Osteoblast (primary cell): Measurements from ENCODE around the gene ZRANB3. TPM values are rescaled to one million over a fixed set of nuclear protein-coding genes. Genes with fewer than 3 reads are reported as not detected.

Experiments used
- DNase-seq: peaks from one replicate; pipeline ENCODE4 v3.0.0; 2011; ENCODE audit warnings: low spot score, mixed read lengths; ENCODE audit not compliant: insufficient read length; ENCODE audit errors: missing footprints
- H2AFZ ChIP-seq: 2 replicates; pipeline ENCODE4 v1.6.0; 2011; ENCODE audit warnings: mild to moderate bottlenecking, low read length
- H3K27ac ChIP-seq: 2 replicates; pipeline ENCODE4 v1.5.1; 2011; ENCODE audit warnings: mild to moderate bottlenecking, low read depth, low read length, moderate library complexity
- H3K27me3 ChIP-seq: 2 replicates; pipeline ENCODE4 v1.6.0; 2012; ENCODE audit warnings: mild to moderate bottlenecking, control low read depth, inconsistent platforms, low read length, moderate library complexity; ENCODE audit not compliant: insufficient read depth
- H3K36me3 ChIP-seq: 2 replicates; pipeline ENCODE4 v1.5.1; 2011; ENCODE audit warnings: mild to moderate bottlenecking, low read length, control low read depth, moderate library complexity; ENCODE audit not compliant: insufficient read depth
- H3K4me1 ChIP-seq: 2 replicates; pipeline ENCODE4 v1.5.1; 2011; ENCODE audit warnings: mild to moderate bottlenecking, low read length, control low read depth, moderate library complexity; ENCODE audit not compliant: insufficient read depth
- H3K4me2 ChIP-seq: 2 replicates; pipeline ENCODE4 v1.6.0; 2011; ENCODE audit warnings: mild to moderate bottlenecking, low read length; ENCODE audit not compliant: insufficient read depth
- H3K4me3 ChIP-seq: fragments of 200-600 bp; sonication (generic); 3 replicates; pipeline ENCODE4 v1.5.1; 2012; ENCODE audit warnings: mild to moderate bottlenecking, low read length, inconsistent platforms; ENCODE audit not compliant: insufficient read depth
- H3K79me2 ChIP-seq: 2 replicates; pipeline ENCODE4 v1.6.0; 2012; ENCODE audit warnings: mild to moderate bottlenecking, low read length, control low read depth, inconsistent platforms; ENCODE audit not compliant: insufficient read depth
- H3K9me3 ChIP-seq: 2 replicates; pipeline ENCODE4 v1.5.1; 2011; ENCODE audit warnings: low read depth, low read length, control low read depth
- H4K20me1 ChIP-seq: 2 replicates; pipeline ENCODE4 v1.6.0; 2012; ENCODE audit warnings: mild to moderate bottlenecking, low read length, control low read depth; ENCODE audit not compliant: insufficient read depth
- total RNA-seq: library from RNA; depleted of rRNA; stranded (reverse); fragments of >200 nt; gene quantifications from 2 replicates; pipeline ENCODE4 v1.2.3, GENCODE V29; 2012
- TF ChIP-seq, protein P1 (sequence below): IDR thresholded peaks from 2 replicates; pipeline ENCODE4 v1.5.1; 2011; ENCODE audit warnings: mild to moderate bottlenecking, low read depth, low read length, moderate library complexity; ENCODE audit errors: extremely low read depth

Gene ZRANB3
- total RNA-seq, 1 donor, result 9.0 TPM

- H3K79me2 ChIP-seq, result peaks cover 27% of the 10 kb centered on the region
- H3K4me3 ChIP-seq, result no peak overlapping the region
- H3K9me3 ChIP-seq, result no peaks in the 10 kb centered on the region
- H3K27me3 ChIP-seq, result no peaks in the 10 kb centered on the region
- peaks cover 6% of the 10 kb centered on the region for H3K4me1 ChIP-seq
- H2AFZ ChIP-seq, result no peak overlapping the region
- peaks cover 16% of the 10 kb centered on the region for H4K20me1 ChIP-seq
- no peak overlapping the region for H3K4me2 ChIP-seq
- no peak overlapping the region for H3K27ac ChIP-seq
- H3K36me3 ChIP-seq, result peaks cover 41% of the 10 kb centered on the region
- TF ChIP-seq, protein P1, sequence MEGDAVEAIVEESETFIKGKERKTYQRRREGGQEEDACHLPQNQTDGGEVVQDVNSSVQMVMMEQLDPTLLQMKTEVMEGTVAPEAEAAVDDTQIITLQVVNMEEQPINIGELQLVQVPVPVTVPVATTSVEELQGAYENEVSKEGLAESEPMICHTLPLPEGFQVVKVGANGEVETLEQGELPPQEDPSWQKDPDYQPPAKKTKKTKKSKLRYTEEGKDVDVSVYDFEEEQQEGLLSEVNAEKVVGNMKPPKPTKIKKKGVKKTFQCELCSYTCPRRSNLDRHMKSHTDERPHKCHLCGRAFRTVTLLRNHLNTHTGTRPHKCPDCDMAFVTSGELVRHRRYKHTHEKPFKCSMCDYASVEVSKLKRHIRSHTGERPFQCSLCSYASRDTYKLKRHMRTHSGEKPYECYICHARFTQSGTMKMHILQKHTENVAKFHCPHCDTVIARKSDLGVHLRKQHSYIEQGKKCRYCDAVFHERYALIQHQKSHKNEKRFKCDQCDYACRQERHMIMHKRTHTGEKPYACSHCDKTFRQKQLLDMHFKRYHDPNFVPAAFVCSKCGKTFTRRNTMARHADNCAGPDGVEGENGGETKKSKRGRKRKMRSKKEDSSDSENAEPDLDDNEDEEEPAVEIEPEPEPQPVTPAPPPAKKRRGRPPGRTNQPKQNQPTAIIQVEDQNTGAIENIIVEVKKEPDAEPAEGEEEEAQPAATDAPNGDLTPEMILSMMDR, result no peak
- DNase-seq, result peak; percentile 67
These were observed 381.8 kb downstream of the ZRANB3 start for GRCh38 chr2:135149251-135149650.

- H4K20me1 ChIP-seq, result peaks cover 7% of the 10 kb centered on the region
- peaks cover 53% of the 10 kb centered on the region for H3K79me2 ChIP-seq
- no peaks in the 10 kb centered on the region for H3K9me3 ChIP-seq
- DNase-seq, result no peak
- H3K27me3 ChIP-seq, result no peaks in the 10 kb centered on the region
- no peaks in the 10 kb centered on the region for H3K36me3 ChIP-seq
- no peak overlapping the region for H3K4me3 ChIP-seq
- H2AFZ ChIP-seq, result no peak overlapping the region
- TF ChIP-seq, protein P1, result no peak
- H3K4me1 ChIP-seq, result peaks cover 6% of the 10 kb centered on the region
- no peak overlapping the region for H3K4me2 ChIP-seq
- H3K27ac ChIP-seq, result no peak overlapping the region
These were observed 386.7 kb downstream of the ZRANB3 start for GRCh38 chr2:135144343-135144742.

- DNase-seq, result no peak
- Histone ChIP-seq H3K36me3 (peaks cover 9% of the 10 kb centered on the region), H3K27ac (no peak overlapping the region), H3K4me2 (no peak overlapping the region), H2AFZ (no peak overlapping the region), H3K27me3 (no peaks in the 10 kb centered on the region), H3K4me3 (no peak overlapping the region), H4K20me1 (no peaks in the 10 kb centered on the region), H3K9me3 (no peaks in the 10 kb centered on the region), H3K79me2 (peaks cover 54% of the 10 kb centered on the region), H3K4me1 (no peaks in the 10 kb centered on the region)
- TF ChIP-seq, protein P1, result no peak
These were observed 388.7 kb downstream of the ZRANB3 start for GRCh38 chr2:135142323-135142722.

DNA sequence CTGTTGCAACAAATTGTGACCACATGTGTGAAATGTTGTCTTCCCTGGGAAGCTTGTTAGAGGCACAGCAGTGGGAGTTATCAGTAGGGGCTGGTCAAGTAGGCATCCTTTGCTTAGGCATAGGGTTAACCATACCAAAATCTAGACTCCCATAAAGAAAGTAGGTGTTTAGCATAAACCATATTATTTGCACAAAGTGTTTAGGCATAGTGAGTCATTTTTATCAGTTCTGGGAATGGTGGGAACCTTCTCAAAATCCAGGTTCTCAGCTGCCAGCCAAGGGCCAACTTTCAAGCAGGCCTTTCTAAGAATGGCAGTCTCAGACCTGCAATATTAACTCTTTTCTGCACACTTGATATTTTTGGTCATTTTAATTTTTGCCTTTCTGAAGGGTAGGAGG lies 390.4 kb downstream of the ZRANB3 start:
- Histone ChIP-seq H4K20me1 (no peaks in the 10 kb centered on the region), H3K79me2 (peaks cover 43% of the 10 kb centered on the region), H3K4me3 (no peak overlapping the region), H3K4me2 (no peak overlapping the region), H3K9me3 (no peaks in the 10 kb centered on the region), H3K4me1 (no peaks in the 10 kb centered on the region), H3K27ac (no peak overlapping the region), H3K27me3 (no peaks in the 10 kb centered on the region), H3K36me3 (peaks cover 23% of the 10 kb centered on the region), H2AFZ (no peak overlapping the region)
- TF ChIP-seq, protein P1, result no peak
- no peak for DNase-seq
